ENCODE data around the gene RYR2.

- no peak for TF ChIP-seq POLR2AphosphoS5 (IDR thresholded peaks at IDR 0.05)
- TF ChIP-seq CTCF (IDR thresholded peaks at IDR 0.05), result no peak
These were observed 1.1 kb downstream of the RYR2 start for GRCh38 chr1:237042892-237043576.

Measured in breast epithelium (tissue), 3 donors.